AG09309 (cell line): ENCODE results near the gene TNKS1BP1.

ENCODE experiments used
- DNase-seq: peaks from one replicate; pipeline ENCODE4 v3.0.0-alpha.2; 2010; ENCODE audit warnings: low read depth
- H3K4me3 ChIP-seq: 2 replicates; pipeline ENCODE4 v1.5.1; 2011; ENCODE audit warnings: mild to moderate bottlenecking, low read depth, low read length, moderate library complexity; ENCODE audit not compliant: control insufficient read depth
- TF ChIP-seq, protein P1 (sequence below): IDR thresholded peaks from 2 replicates; pipeline ENCODE4 v1.5.1; 2011; ENCODE audit warnings: mild to moderate bottlenecking, low read depth, low read length, inconsistent platforms; ENCODE audit not compliant: insufficient read depth, control insufficient read depth; ENCODE audit errors: missing control alignments

Gene TNKS1BP1

DNA sequence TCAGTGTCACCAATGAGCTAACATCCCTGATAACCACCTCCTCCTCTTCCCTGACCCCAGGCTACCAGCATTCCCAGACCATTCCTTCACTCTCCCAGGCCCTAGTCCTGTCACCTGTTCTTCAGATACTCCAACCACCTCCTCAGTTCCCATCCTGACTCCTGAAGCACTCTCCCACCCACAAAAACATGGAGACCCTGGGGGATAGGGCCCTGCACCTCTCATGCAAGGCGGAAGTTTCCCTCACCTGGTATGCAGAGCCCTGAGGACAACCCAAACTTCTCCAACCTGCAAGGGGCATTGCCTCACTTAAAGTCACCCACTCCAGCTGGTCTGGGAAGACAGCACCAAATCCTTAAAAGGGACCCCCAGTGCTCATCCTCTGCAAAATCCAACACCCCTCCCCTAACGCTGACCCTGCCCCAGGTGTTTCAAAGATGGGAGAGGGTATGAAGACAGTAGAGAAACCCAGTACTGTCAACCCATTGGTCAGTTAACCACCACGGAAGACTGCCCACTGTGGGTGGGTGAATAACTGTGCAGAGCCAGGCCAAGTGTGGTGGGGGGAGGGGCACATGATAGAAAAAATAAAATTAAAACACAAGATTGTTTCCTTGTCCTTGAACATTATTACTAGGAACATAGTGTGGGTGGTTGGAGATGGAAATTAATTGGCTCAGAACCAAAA lies 1.4 kb downstream of the TNKS1BP1 start:
- no peak for DNase-seq
- H3K4me3 ChIP-seq: peak overlapping the region; percentile 90
- TF ChIP-seq, protein P1, sequence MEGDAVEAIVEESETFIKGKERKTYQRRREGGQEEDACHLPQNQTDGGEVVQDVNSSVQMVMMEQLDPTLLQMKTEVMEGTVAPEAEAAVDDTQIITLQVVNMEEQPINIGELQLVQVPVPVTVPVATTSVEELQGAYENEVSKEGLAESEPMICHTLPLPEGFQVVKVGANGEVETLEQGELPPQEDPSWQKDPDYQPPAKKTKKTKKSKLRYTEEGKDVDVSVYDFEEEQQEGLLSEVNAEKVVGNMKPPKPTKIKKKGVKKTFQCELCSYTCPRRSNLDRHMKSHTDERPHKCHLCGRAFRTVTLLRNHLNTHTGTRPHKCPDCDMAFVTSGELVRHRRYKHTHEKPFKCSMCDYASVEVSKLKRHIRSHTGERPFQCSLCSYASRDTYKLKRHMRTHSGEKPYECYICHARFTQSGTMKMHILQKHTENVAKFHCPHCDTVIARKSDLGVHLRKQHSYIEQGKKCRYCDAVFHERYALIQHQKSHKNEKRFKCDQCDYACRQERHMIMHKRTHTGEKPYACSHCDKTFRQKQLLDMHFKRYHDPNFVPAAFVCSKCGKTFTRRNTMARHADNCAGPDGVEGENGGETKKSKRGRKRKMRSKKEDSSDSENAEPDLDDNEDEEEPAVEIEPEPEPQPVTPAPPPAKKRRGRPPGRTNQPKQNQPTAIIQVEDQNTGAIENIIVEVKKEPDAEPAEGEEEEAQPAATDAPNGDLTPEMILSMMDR: peak; percentile 30

DNA sequence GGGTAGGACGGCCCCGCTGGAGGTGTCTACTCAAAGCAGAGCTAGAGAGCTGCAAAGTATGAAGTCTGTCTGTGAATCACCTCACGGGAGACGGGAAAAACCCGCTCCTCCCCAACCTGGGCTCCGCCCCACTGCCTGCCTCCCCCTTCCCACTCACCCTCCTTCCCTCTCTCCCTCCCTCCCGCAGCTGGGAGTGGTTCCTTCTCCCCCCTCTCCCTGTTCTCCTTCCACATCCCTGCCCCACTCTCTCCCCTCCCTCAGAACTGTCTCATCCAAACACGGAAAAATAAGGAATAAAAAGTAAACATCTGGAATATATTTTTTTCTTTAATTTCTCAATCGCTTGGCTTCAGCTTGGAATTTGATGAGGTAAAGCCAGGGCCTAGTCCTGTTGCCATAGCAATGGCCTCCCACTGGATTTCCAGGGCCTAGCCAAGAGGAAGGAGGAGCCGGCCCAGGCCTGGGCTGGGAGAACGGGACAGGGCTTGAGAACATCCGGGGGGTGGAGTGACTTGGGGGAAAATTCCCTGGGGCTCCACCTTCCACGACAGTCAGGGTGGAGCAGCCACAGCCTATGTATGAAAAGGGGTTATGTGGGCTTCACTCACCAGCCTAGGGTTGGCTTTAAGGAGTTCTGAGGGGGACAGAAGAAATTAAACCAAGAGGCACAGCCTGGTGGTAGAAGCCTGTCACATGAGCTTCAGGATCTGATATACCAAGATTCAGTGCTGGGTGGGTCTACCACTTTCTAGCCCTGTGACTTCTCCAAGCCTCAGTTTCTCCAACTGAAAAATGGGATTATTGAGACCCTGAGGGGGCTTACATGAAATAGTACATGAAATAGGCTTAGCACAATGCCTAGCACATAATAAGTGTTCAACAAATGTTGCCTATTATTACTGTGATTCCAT lies 2.2 kb downstream of the TNKS1BP1 start:
- peak overlapping the region; percentile 90 for H3K4me3 ChIP-seq
- DNase-seq: peak; percentile 95
- TF ChIP-seq, protein P1: no peak

DNA sequence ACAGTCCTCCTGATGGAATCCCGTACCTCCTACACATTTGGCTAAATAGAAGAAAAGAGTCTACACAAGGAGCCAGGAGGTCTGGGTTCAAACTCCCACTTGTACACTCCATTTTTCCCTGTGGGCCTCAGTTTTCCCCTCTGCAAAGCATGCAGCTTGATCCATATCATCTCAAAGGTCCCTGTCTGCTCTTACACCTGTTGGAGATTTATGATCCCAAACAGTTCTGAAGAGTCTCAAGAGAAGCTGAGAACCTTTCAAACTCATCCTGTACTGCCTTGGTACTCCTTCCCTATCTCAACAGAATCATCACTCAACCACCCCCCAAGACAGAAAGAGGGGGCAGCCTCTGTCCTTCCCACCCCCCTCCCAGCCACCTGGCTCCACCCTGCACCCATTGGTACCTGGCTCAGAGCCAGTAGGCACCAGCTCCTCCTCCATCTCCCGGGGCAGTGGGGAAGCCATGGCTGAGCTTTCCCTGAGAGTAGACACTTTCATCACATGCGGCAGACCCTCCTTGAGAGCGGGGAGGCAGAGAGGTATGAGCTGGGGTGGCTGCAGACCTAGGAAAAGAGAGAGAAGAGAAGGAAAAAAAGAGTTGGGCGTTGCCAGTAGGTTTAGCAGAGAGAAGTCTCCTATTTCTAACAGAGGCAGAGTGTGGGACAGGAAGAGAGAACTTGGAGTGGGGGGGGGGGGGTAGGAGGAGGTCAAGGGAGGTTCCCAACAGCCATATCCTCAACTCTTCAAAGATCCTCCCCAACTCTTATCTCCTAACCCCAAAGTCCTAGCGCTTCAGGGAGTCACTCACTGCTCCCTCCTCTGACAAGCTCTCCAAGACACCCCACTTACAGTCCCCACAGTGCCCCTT lies 3.1 kb downstream of the TNKS1BP1 start:
- no peak for DNase-seq
- TF ChIP-seq, protein P1: no peak
- peak overlapping the region; percentile 48 for H3K4me3 ChIP-seq

DNA sequence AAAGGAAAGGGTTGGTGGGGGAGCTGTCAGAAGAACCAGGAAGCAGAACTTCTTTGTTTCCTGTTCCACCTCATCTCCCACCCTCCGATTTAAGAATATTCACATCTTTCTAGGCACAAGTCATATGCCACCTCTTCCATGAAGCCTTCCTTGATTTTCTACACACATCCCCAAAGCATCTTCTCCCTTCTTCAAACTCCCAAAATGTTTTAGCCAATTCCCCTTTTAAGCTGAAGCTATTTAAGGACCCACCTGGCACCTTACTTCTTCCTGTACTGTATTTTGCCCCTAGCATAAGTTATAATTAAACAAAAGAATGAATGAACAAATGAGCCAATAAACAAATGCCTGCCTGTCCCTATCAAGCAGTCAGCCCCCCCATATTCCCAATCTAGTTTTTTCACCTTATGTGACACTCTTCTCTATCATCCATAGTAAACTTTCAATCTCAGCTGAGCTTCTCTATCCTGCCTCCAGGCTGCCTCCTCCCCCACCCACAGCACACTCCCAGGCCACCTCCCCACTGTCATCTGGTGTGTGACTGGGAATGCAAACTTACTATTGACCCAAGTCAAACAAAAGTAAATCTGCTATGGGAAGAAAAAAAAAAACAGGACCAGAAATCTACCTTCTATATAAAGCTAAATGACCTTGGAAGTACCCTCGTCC lies 3.9 kb downstream of the TNKS1BP1 start:
- peak overlapping the region; percentile 6; the same call in 1 of the 2 replicates for H3K4me3 ChIP-seq
- no peak for DNase-seq
- TF ChIP-seq, protein P1: no peak

DNA sequence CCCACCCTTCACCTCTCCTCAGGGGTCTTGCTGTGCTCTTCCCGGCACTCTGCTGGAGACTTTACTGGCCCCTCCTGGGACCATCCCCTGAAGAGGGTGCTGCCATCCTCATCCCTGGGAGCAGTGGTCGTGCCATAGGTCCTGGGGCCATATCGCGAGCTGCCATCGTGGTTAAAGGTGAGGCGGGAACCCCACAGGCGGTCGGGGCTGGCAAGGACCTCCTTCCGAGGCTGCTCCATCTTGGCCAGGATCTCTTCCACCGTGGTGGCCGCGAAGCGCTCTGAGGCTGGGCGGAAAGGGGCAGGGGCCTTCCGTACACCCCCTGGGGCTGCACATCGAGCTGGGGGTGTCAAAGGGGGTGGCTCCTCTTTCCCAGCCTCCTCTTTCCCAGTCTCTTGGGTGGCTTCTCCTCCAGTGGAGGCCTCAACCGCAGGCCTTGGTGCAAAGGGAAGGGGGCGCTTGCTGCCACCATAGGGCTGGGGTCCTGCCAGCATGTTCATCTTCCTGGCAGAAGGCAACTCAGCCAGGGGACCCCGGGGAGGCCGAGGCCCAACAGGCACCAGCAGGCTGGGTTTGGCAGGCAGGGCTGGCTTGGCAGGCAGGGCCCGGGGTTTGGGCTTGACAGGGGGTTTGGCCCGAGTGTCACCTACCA lies 4.6 kb downstream of the TNKS1BP1 start:
- DNase-seq: no peak
- TF ChIP-seq, protein P1: no peak
- no peak overlapping the region for H3K4me3 ChIP-seq
